GM18861 (cell line): ENCODE results near the gene HSD11B1L.
"Not testable (repeated sequence)": the region's sequence is repeated elsewhere in the genome, so short reads cannot be mapped to it uniquely, and the experiment has no call there.

ENCODE experiments used
- ATAC-seq: cut with Tn5 transposase; IDR thresholded peaks from one replicate; pipeline ENCODE4 v1.9.1; 2021; ENCODE audit not compliant: unreplicated experiment

HSD11B1L gene

GRCh38 chr19:5697890-5698634 lies 17.2 kb downstream of the HSD11B1L start:
- no peak for ATAC-seq

- no peak for ATAC-seq
Observed at GRCh38 chr19:5698635-5699422, 18.0 kb downstream of the HSD11B1L start.

GRCh38 chr19:5700455-5701092 lies 19.7 kb downstream of the HSD11B1L start:
- ATAC-seq, result no peak

GRCh38 chr19:5702053-5702410 lies 21.2 kb downstream of the HSD11B1L start:
- not testable (repeated sequence) for ATAC-seq

GRCh38 chr19:5703819-5704818 lies 23.3 kb downstream of the HSD11B1L start:
- no peak for ATAC-seq

GRCh38 chr19:5705552-5705951 lies 24.7 kb downstream of the HSD11B1L start:
- no peak for ATAC-seq

- no peak for ATAC-seq
Observed at GRCh38 chr19:5706876-5707573, 26.2 kb downstream of the HSD11B1L start.

GRCh38 chr19:5707576-5708575 lies 27.0 kb downstream of the HSD11B1L start:
- no peak for ATAC-seq

- ATAC-seq, result no peak
Observed at GRCh38 chr19:5711025-5711424, 30.2 kb downstream of the HSD11B1L start.

GRCh38 chr19:5711713-5712161 lies 30.9 kb downstream of the HSD11B1L start:
- no peak for ATAC-seq

GRCh38 chr19:5713228-5713627 lies 32.4 kb downstream of the HSD11B1L start:
- ATAC-seq, result no peak

- no peak for ATAC-seq
Observed at GRCh38 chr19:5714816-5715215, 34.0 kb downstream of the HSD11B1L start.

- no peak for ATAC-seq
Observed at GRCh38 chr19:5717215-5717935, 36.5 kb downstream of the HSD11B1L start.

GRCh38 chr19:5718037-5718578 lies 37.3 kb downstream of the HSD11B1L start:
- ATAC-seq, result no peak

GRCh38 chr19:5718579-5719273 lies 37.9 kb downstream of the HSD11B1L start:
- ATAC-seq, result no peak

- ATAC-seq, result no peak
Observed at GRCh38 chr19:5719274-5719960, 38.6 kb downstream of the HSD11B1L start.
